Inflammatory macrophage treated with lipopolysaccharide for 1 hour (primary cell): ENCODE measurements around the gene CYP1B1.
A peak's percentile ranks its signal among the peaks of the same experiment; 100 is the strongest.
"Not testable (repeated sequence)": the region's sequence is repeated elsewhere in the genome, so short reads cannot be mapped to it uniquely, and the experiment has no call there.

ENCODE experiments used
- DNase-seq, 2 donors: peaks; one replicate each; pipeline ENCODE4 v3.0.0-alpha.2; 2020 to 2022

CYP1B1 gene

GRCh38 chr2:38032946-38033345 lies 43.0 kb downstream of the CYP1B1 start:
- no peak for DNase-seq

GRCh38 chr2:38030635-38031355 lies 45.2 kb downstream of the CYP1B1 start:
- peak; percentile 34 to 81 for DNase-seq

- no peak for DNase-seq
Observed at GRCh38 chr2:38029512-38029911, 46.4 kb downstream of the CYP1B1 start.

GRCh38 chr2:38028829-38029228 lies 47.1 kb downstream of the CYP1B1 start:
- DNase-seq = no peak

GRCh38 chr2:38026846-38027245 lies 49.1 kb downstream of the CYP1B1 start:
- DNase-seq = no peak

- no peak for DNase-seq
Observed at GRCh38 chr2:38021589-38021988, 54.4 kb downstream of the CYP1B1 start.

- not testable (repeated sequence) for DNase-seq
Observed at GRCh38 chr2:38020359-38021069, 55.4 kb downstream of the CYP1B1 start.

- DNase-seq = no peak
Observed at GRCh38 chr2:38017836-38018235, 58.1 kb downstream of the CYP1B1 start.
